Uterine smooth muscle cell (primary cell): ENCODE data around the gene THRA. TPM values are rescaled to one million over a fixed set of nuclear protein-coding genes. Genes with fewer than 3 reads are reported as not detected.

Experiments used
- total RNA-seq: library from RNA; depleted of rRNA; stranded (reverse); fragments of >200 nt; gene quantifications from 2 replicates; pipeline ENCODE4 v1.2.3, GENCODE V29; 2014

Gene THRA, protein sequence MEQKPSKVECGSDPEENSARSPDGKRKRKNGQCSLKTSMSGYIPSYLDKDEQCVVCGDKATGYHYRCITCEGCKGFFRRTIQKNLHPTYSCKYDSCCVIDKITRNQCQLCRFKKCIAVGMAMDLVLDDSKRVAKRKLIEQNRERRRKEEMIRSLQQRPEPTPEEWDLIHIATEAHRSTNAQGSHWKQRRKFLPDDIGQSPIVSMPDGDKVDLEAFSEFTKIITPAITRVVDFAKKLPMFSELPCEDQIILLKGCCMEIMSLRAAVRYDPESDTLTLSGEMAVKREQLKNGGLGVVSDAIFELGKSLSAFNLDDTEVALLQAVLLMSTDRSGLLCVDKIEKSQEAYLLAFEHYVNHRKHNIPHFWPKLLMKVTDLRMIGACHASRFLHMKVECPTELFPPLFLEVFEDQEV
- 23.6 and 38.7 TPM in 2 replicates for total RNA-seq

GRCh38 chr17:40062329-40063186, at the start of gene THRA:
THRA (plus strand) TSS chr17:40062965; CDS start chr17:40074489, 11,524 bp downstream.

GRCh38 chr17:40015005-40015997, 47.5 kb upstream of the THRA start, which contains the start of gene CSF3:
CSF3 (plus strand) TSS chr17:40015440; CDS start chr17:40015475, 35 bp downstream.

GRCh38 chr17:40100419-40100668, 37.6 kb downstream of the THRA start, which contains the start of gene NR1D1:
NR1D1 (minus strand) TSS chr17:40100589; CDS start chr17:40100094, 495 bp downstream.

GRCh38 chr17:40121181-40122135, 58.7 kb downstream of the THRA start, which contains the start of gene MSL1:
MSL1 (plus strand) TSS chr17:40121971; CDS start chr17:40122613, 642 bp downstream.

Other genes starting within 250 kb of the THRA start
- gene IKZF3, start 198.7 kb upstream of the THRA start, total RNA-seq: not detected in 2 replicates
- gene ZPBP2, start 194.8 kb upstream of the THRA start, total RNA-seq: not detected in 2 replicates
- gene GSDMB, start 144.3 kb upstream of the THRA start, total RNA-seq: 4.1 and 8.4 TPM in 2 replicates
- gene ORMDL3, start 135.4 kb upstream of the THRA start, total RNA-seq: 33.1 and 53.1 TPM in 2 replicates
- not detected in 2 replicates for gene LRRC3C, start 135.2 kb upstream of the THRA start, total RNA-seq
- gene GSDMA, start 100.0 kb upstream of the THRA start, total RNA-seq: not detected in 2 replicates
- 102 and 174 TPM in 2 replicates for gene PSMD3, start 82.2 kb upstream of the THRA start, total RNA-seq
- 0.25 and 1.4 TPM in 2 replicates for gene CSF3, start 47.5 kb upstream of the THRA start, total RNA-seq
- 39.4 and 49.5 TPM in 2 replicates for gene MED24, start 8.6 kb upstream of the THRA start, total RNA-seq
- gene NR1D1, start 37.6 kb downstream of the THRA start, total RNA-seq: 2.9 and 3.3 TPM in 2 replicates
- 45.9 and 47.5 TPM in 2 replicates for gene MSL1, start 59.0 kb downstream of the THRA start, total RNA-seq
- gene CASC3, start 77.6 kb downstream of the THRA start, total RNA-seq: 24.7 and 31.1 TPM in 2 replicates
- gene RAPGEFL1, start 114.5 kb downstream of the THRA start, total RNA-seq: 1.7 and 2.5 TPM in 2 replicates
- gene WIPF2, start 156.3 kb downstream of the THRA start, total RNA-seq: 5.6 and 6.4 TPM in 2 replicates
- 24.0 and 41.8 TPM in 2 replicates for gene CDC6, start 224.9 kb downstream of the THRA start, total RNA-seq
- 4.8 and 5.2 TPM in 2 replicates for gene RARA, start 246.2 kb downstream of the THRA start, total RNA-seq